SK-N-SH treated with all-trans-retinoic acid at 6 μM for 48 hours (cell line): ENCODE measurements around the gene VSIR.

Experiments
- ATAC-seq: fragments of 200-7000 bp; cut with Tn5 transposase; 3 replicates; pipeline ENCODE4 v1.9.1; 2020; ENCODE audit warnings: mild to moderate bottlenecking, moderate library complexity
- ARNTL ChIP-seq: fragments of 450-650 bp; formaldehyde crosslinking; IDR thresholded peaks from 2 replicates; pipeline ENCODE4 v1.5.0; 2020; ENCODE audit warnings: low read depth, mild to moderate bottlenecking, moderate library complexity, borderline replicate concordance
- BACH2 ChIP-seq: fragments of 250-450 bp; sonication (Bioruptor Pico); IDR thresholded peaks from 2 replicates; pipeline ENCODE4 v1.9.0; 2021; ENCODE audit warnings: mild to moderate bottlenecking, borderline replicate concordance
- CSDC2 ChIP-seq: fragments of 250-450 bp; sonication (Bioruptor Pico); IDR thresholded peaks from 2 replicates; pipeline ENCODE4 v1.5.0; 2020; ENCODE audit warnings: mild to moderate bottlenecking, moderate library complexity
- ESRRG ChIP-seq: fragments of 250-450 bp; sonication (Bioruptor Pico); IDR thresholded peaks from 2 replicates; pipeline ENCODE4 v1.6.1; 2021; ENCODE audit warnings: mild to moderate bottlenecking
- GLIS3 ChIP-seq: fragments of 250-450 bp; sonication (Bioruptor Pico); IDR thresholded peaks from 2 replicates; pipeline ENCODE4 v1.5.0; 2020; ENCODE audit warnings: mild to moderate bottlenecking, moderate library complexity
- ISL1 ChIP-seq: fragments of 250-450 bp; sonication (Bioruptor Pico); IDR thresholded peaks from 2 replicates; pipeline ENCODE4 v2.1.2; 2022; ENCODE audit warnings: mild to moderate bottlenecking, moderate library complexity
- OSR1 ChIP-seq: fragments of 250-450 bp; sonication (Bioruptor Pico); IDR thresholded peaks from 2 replicates; pipeline ENCODE4 v1.8.0; 2022; ENCODE audit warnings: moderate library complexity, mild to moderate bottlenecking, inconsistent platforms
- PPARA ChIP-seq: fragments of 250-450 bp; sonication (Bioruptor Pico); IDR thresholded peaks from 2 replicates; pipeline ENCODE4 v1.5.0; 2020; ENCODE audit warnings: mild to moderate bottlenecking, borderline replicate concordance
- RARB ChIP-seq: fragments of 250-450 bp; sonication (Bioruptor Pico); IDR thresholded peaks from 2 replicates; pipeline ENCODE4 v1.8.0; 2021; ENCODE audit warnings: mild to moderate bottlenecking, moderate library complexity
- SNAI2 ChIP-seq: fragments of 250-450 bp; sonication (Bioruptor Pico); IDR thresholded peaks from 2 replicates; pipeline ENCODE4 v1.5.0; 2020; ENCODE audit warnings: mild to moderate bottlenecking, moderate library complexity
- TCF4 ChIP-seq: fragments of 250-450 bp; sonication (Bioruptor Pico); IDR thresholded peaks from 2 replicates; pipeline ENCODE4 v1.8.0; 2021; ENCODE audit warnings: mild to moderate bottlenecking, moderate library complexity, borderline replicate concordance
- TOX ChIP-seq: fragments of 250-450 bp; sonication (Bioruptor Pico); IDR thresholded peaks from 2 replicates; pipeline ENCODE4 v1.8.0; 2021; ENCODE audit warnings: mild to moderate bottlenecking, moderate library complexity, borderline replicate concordance
- ZFP3 ChIP-seq: fragments of 250-450 bp; sonication (Bioruptor Pico); IDR thresholded peaks from 2 replicates; pipeline ENCODE4 v1.5.0; 2020; ENCODE audit warnings: mild to moderate bottlenecking, moderate library complexity
- ZFP30 ChIP-seq: fragments of 450-650 bp; formaldehyde crosslinking; IDR thresholded peaks from 2 replicates; pipeline ENCODE4 v1.5.0; 2022; ENCODE audit warnings: mild to moderate bottlenecking, moderate library complexity
- ZNF565 ChIP-seq: fragments of 450-650 bp; formaldehyde crosslinking; conservative IDR thresholded peaks from 2 replicates; pipeline ENCODE4 v1.5.0; 2020; ENCODE audit warnings: low read depth, mild to moderate bottlenecking, moderate library complexity
- ZNF70 ChIP-seq: fragments of 450-650 bp; formaldehyde crosslinking; IDR thresholded peaks from 2 replicates; pipeline ENCODE4 v1.5.0; 2020; ENCODE audit warnings: mild to moderate bottlenecking, moderate library complexity
- ZNF8 ChIP-seq: fragments of 450-650 bp; formaldehyde crosslinking; IDR thresholded peaks from 2 replicates; pipeline ENCODE4 v1.5.0; 2020; ENCODE audit warnings: mild to moderate bottlenecking, moderate library complexity
- TF ChIP-seq, protein P1 (sequence below): fragments of 250-450 bp; sonication (Bioruptor Pico); IDR thresholded peaks from 2 replicates; pipeline ENCODE4 v1.5.1; 2021; ENCODE audit warnings: mild to moderate bottlenecking, moderate library complexity
- TF ChIP-seq, protein P2 (sequence below): fragments of 250-450 bp; sonication (Bioruptor Pico); IDR thresholded peaks from 2 replicates; pipeline ENCODE4 v1.5.1; 2020; ENCODE audit warnings: low read depth, mild to moderate bottlenecking, moderate library complexity
- TF ChIP-seq, protein P3 (sequence below): fragments of 250-450 bp; sonication (Bioruptor Pico); IDR thresholded peaks from 2 replicates; pipeline ENCODE4 v1.8.0; 2020; ENCODE audit warnings: mild to moderate bottlenecking, moderate library complexity, borderline replicate concordance
- TF ChIP-seq, protein P4 (sequence below): fragments of 250-450 bp; sonication (Bioruptor Pico); IDR thresholded peaks from 2 replicates; pipeline ENCODE4 v1.5.0; 2020; ENCODE audit warnings: mild to moderate bottlenecking, moderate library complexity
- TF ChIP-seq, protein P5 (sequence below): fragments of 250-450 bp; sonication (Bioruptor Pico); IDR thresholded peaks from 2 replicates; pipeline ENCODE4 v1.8.0; 2021; ENCODE audit warnings: low read depth, mild to moderate bottlenecking, moderate library complexity, borderline replicate concordance

The VSIR gene

DNA sequence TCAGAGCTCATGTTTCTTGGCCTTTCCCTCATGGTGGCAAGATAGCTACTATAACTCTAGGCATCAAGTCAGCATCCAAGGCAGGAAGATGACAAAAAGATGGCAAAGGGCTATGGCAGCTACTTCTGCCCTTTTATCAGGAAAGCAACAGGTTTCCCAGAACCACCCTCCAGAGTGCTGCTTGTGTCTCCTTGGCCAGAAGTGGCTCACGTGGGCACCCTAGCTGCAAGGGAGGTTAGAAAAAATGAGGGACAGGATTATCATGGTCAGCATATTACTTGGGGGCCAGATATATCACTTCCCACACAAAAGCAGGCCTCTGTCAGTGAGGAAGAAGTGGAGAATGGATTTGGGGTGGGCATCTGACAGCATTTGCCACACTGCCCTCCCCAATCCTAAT lies 29.5 kb downstream of the VSIR start:
- no peak for ATAC-seq
- no peak for TF ChIP-seq PPARA (CRISPR knock-in tag)
- no peak for TF ChIP-seq ZFP30 (CRISPR knock-in tag)
- TF ChIP-seq, protein P1, sequence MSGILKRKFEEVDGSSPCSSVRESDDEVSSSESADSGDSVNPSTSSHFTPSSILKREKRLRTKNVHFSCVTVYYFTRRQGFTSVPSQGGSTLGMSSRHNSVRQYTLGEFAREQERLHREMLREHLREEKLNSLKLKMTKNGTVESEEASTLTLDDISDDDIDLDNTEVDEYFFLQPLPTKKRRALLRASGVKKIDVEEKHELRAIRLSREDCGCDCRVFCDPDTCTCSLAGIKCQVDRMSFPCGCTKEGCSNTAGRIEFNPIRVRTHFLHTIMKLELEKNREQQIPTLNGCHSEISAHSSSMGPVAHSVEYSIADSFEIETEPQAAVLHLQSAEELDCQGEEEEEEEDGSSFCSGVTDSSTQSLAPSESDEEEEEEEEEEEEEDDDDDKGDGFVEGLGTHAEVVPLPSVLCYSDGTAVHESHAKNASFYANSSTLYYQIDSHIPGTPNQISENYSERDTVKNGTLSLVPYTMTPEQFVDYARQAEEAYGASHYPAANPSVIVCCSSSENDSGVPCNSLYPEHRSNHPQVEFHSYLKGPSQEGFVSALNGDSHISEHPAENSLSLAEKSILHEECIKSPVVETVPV = no peak
- no peak for TF ChIP-seq ZNF8 (CRISPR knock-in tag)
- no peak for TF ChIP-seq TCF4 (CRISPR knock-in tag)
- TF ChIP-seq GLIS3 (CRISPR knock-in tag) = no peak
- TF ChIP-seq, protein P2, sequence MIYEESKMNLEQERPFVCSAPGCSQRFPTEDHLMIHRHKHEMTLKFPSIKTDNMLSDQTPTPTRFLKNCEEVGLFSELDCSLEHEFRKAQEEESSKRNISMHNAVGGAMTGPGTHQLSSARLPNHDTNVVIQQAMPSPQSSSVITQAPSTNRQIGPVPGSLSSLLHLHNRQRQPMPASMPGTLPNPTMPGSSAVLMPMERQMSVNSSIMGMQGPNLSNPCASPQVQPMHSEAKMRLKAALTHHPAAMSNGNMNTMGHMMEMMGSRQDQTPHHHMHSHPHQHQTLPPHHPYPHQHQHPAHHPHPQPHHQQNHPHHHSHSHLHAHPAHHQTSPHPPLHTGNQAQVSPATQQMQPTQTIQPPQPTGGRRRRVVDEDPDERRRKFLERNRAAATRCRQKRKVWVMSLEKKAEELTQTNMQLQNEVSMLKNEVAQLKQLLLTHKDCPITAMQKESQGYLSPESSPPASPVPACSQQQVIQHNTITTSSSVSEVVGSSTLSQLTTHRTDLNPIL (CRISPR knock-in tag) = no peak
- no peak for TF ChIP-seq RARB
- no peak for TF ChIP-seq ESRRG
- no peak for TF ChIP-seq ARNTL
- no peak for TF ChIP-seq BACH2 (CRISPR knock-in tag)
- TF ChIP-seq ZFP3 (CRISPR knock-in tag) = no peak
- no peak for TF ChIP-seq ISL1 (CRISPR knock-in tag)
- TF ChIP-seq ZNF565 = no peak
- no peak for TF ChIP-seq TOX
- TF ChIP-seq CSDC2 (CRISPR knock-in tag) = no peak
- TF ChIP-seq OSR1 = no peak
- TF ChIP-seq, protein P3, sequence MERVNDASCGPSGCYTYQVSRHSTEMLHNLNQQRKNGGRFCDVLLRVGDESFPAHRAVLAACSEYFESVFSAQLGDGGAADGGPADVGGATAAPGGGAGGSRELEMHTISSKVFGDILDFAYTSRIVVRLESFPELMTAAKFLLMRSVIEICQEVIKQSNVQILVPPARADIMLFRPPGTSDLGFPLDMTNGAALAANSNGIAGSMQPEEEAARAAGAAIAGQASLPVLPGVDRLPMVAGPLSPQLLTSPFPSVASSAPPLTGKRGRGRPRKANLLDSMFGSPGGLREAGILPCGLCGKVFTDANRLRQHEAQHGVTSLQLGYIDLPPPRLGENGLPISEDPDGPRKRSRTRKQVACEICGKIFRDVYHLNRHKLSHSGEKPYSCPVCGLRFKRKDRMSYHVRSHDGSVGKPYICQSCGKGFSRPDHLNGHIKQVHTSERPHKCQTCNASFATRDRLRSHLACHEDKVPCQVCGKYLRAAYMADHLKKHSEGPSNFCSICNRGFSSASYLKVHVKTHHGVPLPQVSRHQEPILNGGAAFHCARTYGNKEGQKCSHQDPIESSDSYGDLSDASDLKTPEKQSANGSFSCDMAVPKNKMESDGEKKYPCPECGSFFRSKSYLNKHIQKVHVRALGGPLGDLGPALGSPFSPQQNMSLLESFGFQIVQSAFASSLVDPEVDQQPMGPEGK (CRISPR knock-in tag) = no peak
- TF ChIP-seq, protein P4, sequence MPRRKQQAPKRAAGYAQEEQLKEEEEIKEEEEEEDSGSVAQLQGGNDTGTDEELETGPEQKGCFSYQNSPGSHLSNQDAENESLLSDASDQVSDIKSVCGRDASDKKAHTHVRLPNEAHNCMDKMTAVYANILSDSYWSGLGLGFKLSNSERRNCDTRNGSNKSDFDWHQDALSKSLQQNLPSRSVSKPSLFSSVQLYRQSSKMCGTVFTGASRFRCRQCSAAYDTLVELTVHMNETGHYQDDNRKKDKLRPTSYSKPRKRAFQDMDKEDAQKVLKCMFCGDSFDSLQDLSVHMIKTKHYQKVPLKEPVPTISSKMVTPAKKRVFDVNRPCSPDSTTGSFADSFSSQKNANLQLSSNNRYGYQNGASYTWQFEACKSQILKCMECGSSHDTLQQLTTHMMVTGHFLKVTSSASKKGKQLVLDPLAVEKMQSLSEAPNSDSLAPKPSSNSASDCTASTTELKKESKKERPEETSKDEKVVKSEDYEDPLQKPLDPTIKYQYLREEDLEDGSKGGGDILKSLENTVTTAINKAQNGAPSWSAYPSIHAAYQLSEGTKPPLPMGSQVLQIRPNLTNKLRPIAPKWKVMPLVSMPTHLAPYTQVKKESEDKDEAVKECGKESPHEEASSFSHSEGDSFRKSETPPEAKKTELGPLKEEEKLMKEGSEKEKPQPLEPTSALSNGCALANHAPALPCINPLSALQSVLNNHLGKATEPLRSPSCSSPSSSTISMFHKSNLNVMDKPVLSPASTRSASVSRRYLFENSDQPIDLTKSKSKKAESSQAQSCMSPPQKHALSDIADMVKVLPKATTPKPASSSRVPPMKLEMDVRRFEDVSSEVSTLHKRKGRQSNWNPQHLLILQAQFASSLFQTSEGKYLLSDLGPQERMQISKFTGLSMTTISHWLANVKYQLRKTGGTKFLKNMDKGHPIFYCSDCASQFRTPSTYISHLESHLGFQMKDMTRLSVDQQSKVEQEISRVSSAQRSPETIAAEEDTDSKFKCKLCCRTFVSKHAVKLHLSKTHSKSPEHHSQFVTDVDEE (CRISPR knock-in tag) = no peak

DNA sequence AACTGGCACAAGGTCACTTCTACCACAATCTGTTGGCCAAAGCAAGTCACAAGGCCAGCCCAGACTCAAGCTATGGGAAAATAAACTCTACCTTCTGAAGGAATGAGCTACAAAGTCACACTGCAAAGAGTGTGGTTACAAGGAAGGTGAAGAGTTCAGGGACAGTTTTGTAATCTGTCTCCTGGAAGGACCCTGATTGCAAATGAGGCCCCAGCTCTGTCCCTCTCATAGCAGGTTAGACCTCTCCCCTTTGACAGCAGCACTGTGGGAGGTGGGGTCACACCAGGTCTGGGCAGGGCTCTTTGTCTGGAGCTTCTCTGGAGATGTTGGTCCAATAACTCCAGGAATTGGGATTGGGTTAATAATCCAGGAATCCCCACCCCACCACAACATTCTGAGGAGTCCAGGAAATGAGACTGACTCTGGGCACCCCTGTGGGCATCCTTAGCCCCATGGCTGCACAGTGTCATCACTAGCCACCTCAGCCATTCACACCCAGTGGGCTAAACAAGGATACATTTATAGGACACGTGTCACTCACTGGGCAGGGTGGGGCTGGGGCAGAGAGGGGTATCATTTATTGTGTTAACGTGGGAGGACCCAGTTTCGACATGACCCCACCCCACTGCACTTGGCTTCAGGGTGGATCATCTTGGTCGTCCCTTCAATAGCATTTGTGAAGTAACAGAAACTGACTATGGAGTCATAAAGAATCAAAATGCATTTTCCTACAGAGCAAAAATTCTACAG lies 30.1 kb downstream of the VSIR start:
- ATAC-seq = no peak
- TF ChIP-seq, protein P2 (CRISPR knock-in tag) = no peak
- TF ChIP-seq PPARA (CRISPR knock-in tag) (no peak), ARNTL (no peak), ZNF565 (no peak), ZFP30 (CRISPR knock-in tag) (no peak), ZFP3 (CRISPR knock-in tag) (no peak), ZNF70 (CRISPR knock-in tag) (no peak), ESRRG (no peak), OSR1 (no peak), RARB (no peak), CSDC2 (CRISPR knock-in tag) (no peak), BACH2 (CRISPR knock-in tag) (no peak), SNAI2 (CRISPR knock-in tag) (no peak)
- TF ChIP-seq, protein P4 (CRISPR knock-in tag) = no peak
- TF ChIP-seq, protein P1 = no peak
- TF ChIP-seq, protein P5, sequence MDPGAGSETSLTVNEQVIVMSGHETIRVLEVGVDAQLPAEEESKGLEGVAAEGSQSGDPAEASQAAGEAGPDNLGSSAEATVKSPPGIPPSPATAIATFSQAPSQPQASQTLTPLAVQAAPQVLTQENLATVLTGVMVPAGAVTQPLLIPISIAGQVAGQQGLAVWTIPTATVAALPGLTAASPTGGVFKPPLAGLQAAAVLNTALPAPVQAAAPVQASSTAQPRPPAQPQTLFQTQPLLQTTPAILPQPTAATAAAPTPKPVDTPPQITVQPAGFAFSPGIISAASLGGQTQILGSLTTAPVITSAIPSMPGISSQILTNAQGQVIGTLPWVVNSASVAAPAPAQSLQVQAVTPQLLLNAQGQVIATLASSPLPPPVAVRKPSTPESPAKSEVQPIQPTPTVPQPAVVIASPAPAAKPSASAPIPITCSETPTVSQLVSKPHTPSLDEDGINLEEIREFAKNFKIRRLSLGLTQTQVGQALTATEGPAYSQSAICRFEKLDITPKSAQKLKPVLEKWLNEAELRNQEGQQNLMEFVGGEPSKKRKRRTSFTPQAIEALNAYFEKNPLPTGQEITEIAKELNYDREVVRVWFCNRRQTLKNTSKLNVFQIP (CRISPR knock-in tag) = no peak
